ENCODE data around the gene AKIRIN2.
A peak's percentile ranks its signal among the peaks of the same experiment; 100 is the strongest.
"Not testable (repeated sequence)": the region's sequence is repeated elsewhere in the genome, so short reads cannot be mapped to it uniquely, and the experiment has no call there.

Gene AKIRIN2

DNA sequence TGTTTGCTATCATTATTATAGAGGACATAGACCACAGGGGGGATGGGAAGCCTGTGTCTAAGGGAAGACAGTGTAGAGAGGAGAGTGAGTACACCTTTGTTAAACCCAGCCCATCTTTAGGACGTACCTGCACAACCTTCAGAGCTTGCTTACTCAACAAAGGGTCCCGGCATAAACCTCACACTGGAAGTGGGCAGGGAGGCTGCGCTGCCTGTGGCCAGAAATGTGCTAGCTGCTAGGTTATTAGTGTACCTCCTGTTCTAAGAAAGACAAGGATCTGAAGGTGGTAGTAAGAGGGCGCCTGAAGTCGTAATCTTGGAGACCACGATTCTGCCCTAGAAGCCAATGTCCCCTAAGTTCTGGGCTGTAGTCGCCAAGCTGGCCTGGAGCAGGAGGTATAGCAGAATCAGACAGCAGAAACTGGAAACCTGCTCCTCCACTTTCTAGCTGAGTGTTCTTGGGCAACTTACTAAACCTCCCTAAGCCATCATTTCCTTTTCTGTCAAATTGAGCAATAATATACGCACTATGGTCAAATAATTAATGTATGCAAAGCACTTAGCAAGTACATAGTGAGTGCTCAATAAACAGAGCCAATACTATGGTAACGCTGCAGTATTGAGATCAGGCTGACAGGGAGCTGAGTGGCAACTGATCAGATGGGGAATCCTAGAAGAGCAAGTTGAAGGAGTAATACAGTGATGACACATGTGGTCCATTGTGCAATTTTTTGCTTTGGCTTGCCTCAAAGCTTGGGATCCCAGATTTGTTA lies 16.8 kb upstream of the AKIRIN2 start:
- no peak for DNase-seq

DNA sequence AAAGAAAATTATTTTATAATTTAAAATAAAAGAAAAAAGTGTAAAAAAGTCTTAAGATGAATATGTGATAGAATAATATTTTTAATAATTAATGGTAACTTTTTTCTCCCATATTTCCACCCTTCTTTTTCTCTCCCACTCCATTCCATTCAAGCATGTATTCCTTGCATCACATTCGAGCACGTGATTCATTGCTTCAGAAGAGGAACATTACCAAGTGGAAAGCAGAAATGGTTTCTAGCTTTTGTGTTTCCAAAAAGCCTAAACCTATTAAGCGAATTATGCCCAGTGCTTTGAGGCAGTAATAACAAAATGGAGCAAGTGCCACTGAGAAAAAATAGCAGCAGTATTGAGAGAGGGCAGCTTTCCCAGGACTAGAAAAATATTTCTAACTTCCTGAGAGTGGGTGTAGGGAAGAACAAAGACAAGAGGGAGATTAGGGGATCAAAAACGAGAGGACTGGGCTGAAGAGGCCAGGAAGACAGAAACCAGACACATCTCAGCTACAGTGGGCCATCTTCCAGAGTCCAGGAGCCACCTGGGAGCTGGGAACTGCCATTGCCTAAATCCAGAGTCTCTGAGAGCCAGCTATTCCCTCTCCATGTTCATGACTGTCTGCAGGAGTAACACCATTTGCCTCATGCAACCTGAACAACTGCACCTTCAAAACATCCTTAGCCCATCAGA lies 15.0 kb upstream of the AKIRIN2 start:
- DNase-seq, result no peak

DNA sequence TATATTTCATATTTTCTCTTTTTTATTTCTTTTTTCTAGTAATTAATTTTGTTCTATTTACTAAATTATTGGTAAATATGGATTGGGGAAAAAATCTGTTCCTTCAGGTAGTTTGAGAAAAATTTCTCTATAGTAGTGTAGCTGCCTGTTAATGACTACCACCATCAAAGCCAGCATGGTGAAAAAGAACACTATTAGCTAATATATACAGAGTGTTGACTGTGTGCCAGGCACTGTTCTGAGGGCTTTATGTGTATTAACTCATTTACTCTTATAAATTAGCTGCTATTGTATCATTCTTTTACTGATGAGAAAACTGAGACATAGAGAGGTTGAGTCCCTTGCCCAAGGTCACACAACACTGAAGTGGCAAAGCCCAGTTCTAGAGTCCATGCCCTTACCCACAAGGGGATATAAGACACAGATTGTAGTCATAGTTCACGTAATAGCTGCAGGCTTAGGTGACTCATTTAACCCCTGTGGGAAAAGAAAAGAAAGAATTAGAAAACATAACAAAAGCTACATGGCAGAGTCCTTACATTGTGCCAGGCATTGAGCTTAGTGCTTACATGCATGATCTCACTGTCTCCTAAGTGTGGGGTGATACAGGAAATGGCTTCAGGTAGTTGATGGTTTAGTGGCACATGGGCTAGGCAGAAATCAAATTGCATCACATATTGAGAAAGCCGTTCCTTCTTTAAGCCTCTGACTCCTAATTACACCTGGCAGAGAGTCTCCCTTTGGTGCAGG lies 12.2 kb upstream of the AKIRIN2 start:
- no peak for DNase-seq

GRCh38 chr6:87712713-87713112 lies 10.7 kb upstream of the AKIRIN2 start:
- not testable (repeated sequence) for DNase-seq

GRCh38 chr6:87710090-87710489 lies 8.1 kb upstream of the AKIRIN2 start:
- no peak for DNase-seq

GRCh38 chr6:87708581-87709427 lies 6.8 kb upstream of the AKIRIN2 start:
- DNase-seq, result not testable (repeated sequence)

DNA sequence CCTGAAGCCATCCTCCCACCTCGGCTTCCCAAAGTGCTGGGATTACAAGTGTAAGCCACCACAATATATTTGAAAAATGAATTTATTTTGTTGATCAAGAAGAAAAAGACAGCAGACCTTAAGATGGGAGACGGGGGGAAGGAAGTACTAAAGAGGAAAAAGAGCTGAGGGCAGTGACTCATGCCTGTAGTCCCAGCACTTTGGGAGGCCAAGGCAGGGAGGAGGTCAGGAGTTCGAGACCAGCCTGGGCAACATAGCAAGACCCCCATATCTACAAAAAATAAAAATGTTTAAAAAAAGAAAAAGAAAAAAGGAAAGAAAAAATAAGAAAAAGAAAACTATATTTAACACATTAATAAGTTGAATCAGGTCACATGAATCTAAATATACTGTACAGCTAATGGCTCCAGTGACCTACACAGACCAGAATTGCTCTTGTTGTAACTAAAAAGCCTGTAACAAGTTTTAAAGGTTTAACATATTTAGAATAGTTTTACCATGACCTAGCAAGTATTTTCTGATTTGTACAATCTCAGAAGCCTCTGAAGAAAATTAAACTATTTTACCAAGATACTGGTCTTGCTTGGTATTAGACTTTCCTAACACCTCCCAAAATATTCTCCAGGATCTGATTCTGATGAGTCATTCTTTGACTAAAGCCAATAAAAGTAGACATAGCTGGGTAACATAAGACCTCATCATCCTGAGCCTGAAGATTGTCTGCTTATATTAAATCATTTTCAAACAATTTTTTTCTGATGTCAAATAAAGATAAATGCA lies 4.3 kb upstream of the AKIRIN2 start:
- DNase-seq, result no peak

- DNase-seq, result no peak
Measured at GRCh38 chr6:87705070-87705691, 3.1 kb upstream of the AKIRIN2 start.

DNA sequence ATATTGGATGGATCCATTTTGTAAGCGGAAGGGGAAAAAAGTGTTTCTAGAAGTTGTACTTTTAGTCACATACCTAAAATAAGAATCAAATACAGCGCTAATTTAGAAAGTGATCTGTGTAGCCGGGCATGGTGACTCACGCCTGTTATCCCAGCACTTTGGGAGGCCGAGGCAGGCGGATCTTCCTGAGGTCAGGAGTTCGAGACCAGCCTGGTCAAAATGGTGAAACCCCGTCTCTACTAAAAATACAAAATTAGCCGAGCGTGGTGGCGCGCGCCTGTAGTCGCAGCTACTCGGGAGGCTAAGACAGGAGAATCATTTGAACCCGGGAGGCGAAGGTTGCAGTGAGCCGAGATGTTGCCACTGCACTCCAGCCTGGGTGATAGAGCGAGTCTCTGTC lies 1.0 kb upstream of the AKIRIN2 start:
- DNase-seq, result not testable (repeated sequence)

DNA sequence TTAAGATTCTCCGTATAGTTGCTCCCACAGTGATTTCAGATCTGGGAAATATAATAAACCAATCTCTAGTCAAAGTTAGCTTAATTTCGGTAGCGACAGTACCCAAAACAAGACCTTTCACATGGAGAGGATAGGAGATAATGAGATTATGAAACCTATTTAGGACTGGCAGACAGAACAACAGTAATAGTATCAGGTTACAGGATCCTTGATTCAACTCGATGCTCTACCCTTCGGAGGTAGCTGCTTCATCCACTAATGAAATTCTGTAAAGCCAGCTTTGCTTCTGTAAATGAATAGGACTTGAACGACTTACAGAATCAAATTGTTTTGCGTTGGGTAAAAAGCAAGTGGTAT lies 534 bp upstream of the AKIRIN2 start:
- DNase-seq, result no peak

- DNase-seq, result peak in 12 of 51 donors; percentile 28 to 58 (median 50)
Measured at GRCh38 chr6:87701344-87701675, 723 bp downstream of the AKIRIN2 start.

GRCh38 chr6:87700397-87701343 lies 1.4 kb downstream of the AKIRIN2 start:
- peak in 15 of 51 donors; percentile 10 to 57 (median 17) for DNase-seq

GRCh38 chr6:87699576-87699975 lies 2.5 kb downstream of the AKIRIN2 start:
- no peak for DNase-seq

- DNase-seq, result no peak
Measured at GRCh38 chr6:87698547-87699006, 3.5 kb downstream of the AKIRIN2 start.

DNA sequence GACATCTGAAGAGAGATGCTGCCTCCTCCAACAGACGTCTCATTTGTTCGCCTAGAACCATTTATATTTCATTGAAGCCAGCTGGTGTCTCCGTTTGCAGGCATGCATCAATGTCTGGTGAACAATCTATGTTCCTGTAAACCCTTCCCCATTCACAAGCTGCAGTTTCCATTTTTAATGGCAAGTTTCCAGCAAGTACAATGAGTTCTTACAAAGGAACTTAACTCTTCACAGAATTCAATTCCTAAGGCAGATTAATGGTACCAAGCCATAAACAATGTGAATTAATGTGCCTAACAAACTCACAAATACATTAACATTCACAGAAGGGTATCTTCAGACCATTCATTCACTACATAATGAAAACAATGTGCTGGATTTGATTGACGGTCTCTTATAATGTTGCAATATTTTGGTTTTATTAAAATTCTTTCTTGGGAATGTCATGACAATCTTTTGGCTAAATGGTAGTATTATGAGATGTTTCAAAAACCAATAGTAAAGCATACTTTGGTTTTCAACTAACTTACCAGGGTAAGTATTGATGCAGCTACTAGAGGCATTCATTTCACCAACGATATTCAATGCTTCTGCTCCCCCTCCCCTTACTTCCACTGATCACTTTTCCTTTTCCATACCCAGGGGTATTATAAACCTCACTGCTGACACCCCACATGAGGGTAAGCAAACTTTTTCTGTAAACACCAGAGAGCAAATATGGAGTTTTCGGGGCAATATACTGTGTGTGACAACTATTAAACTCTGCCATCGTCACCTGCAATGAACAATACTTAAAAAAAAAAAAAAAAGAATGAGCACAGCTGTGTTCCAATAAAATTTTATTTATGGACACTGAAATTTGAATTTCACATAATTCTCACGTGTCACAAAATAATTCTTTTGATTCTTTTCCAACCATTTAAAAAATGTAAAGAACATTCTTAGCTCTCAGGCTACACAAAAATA lies 4.2 kb downstream of the AKIRIN2 start:
- DNase-seq, result peak in 8 of 51 donors; percentile 3 to 57 (median 19)

- not testable (repeated sequence) for DNase-seq
Measured at GRCh38 chr6:87696817-87697216, 5.2 kb downstream of the AKIRIN2 start.

DNA sequence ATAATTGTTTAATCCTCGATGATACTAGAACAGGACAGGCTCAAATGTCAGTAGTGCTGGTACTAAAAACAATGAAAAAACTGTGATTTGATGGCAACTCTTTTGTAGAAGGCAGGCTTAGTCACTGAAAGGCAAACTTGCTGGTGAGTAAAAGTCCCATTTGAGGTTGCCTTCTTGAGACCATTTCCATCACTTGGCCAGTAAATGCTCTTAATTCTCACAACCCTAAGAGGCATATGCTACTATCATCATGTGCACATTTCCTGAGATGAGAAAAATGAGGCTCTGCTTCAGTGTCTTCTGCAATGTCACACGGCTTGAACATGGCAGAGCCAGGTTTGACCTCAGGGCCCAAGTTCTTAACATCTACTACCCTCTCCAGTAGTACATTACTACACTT lies 9.9 kb downstream of the AKIRIN2 start:
- DNase-seq, result no peak

DNA sequence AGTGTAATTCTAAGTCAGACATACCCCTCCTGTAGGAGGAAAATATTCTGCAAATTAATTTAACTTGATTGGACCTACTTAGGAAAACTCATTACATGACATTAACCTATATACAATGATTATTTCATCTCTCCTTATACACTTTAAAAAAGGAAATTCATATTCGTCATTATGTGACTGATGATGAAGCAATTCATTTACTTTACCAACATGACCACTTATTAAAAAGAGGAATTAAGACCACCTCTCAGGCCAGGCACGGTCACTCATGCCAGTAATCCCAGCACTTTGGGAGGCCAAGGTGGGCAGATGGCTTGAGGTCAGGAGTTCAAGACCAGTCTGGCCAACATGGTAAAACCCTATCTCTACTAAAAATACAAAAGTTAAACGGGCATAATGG lies 11.6 kb downstream of the AKIRIN2 start:
- no peak for DNase-seq

Data from hypothalamus (tissue), 51 donors.